K562 (cell line): ENCODE data around the gene ZNF860. TPM values are rescaled to one million over a fixed set of nuclear protein-coding genes. Genes with fewer than 3 reads are reported as not detected.

Experiments
- ATAC-seq: fragments of 200-7000 bp; cut with Tn5 transposase; 3 replicates; pipeline ENCODE4 v1.9.1; 2020; ENCODE audit warnings: moderate library complexity
- BruUV-seq: library from RNA; stranded (reverse); fragments of 400-500 nt; replicated peaks from 2 replicates; lab custom pipeline; 2021; lab: Mats Ljungman, UMichigan
- CTCF ChIA-PET: fragments of 300-600 bp; formaldehyde crosslinking; extraction: SDS; loops from one replicate; lab custom pipeline; 2021; ENCODE audit warnings: low intra/inter-chr PET ratio; lab: Yijun Ruan, JAX
- POLR2A ChIA-PET: fragments of 300-600, 350-650 bp; sonication (Branson Sonifier 250); formaldehyde crosslinking; extraction: SDS; loops from one replicate; lab custom pipeline; 2021; ENCODE audit warnings: antibody characterized with exemption, inconsistent platforms; lab: Yijun Ruan, JAX
- DNase-seq, 4 experiments: peaks; one replicate each; pipeline versions ENCODE4 v3.0.0 to v3.0.0-alpha.2; 2011 to 2018; ENCODE audit warnings: low spot score in 3 of 4, mixed read lengths in 3 of 4; ENCODE audit errors: extremely low read depth in 1 of 4
- FAIRE-seq: peaks from 2 replicates; lab custom pipeline; 2011; peaks lifted over from hg19 to GRCh38; lab: Jason Lieb, UNC
- H2AFZ ChIP-seq: 2 replicates; pipeline ENCODE4 v1.6.0; 2011; ENCODE audit warnings: low read depth, low read length, control low read depth, inconsistent platforms
- H3K27ac ChIP-seq: fragments of 200-600 bp; 3 replicates; pipeline ENCODE4 v1.8.0; 2011; ENCODE audit warnings: low read depth, mild to moderate bottlenecking, control low read depth, inconsistent platforms, low read length, moderate library complexity, mixed read lengths; ENCODE audit errors: extremely low read depth
- H3K27me3 ChIP-seq, 2 experiments: fragments of 300-600 bp in 1 of 2; 2 replicates in 1 of 2; 3 replicates in 1 of 2; pipeline versions ENCODE4 v1.6.0 to v1.8.0; 2011; ENCODE audit warnings: inconsistent platforms in 2 of 2, low read length in 2 of 2, mild to moderate bottlenecking in 1 of 2, mixed read lengths in 1 of 2, moderate library complexity in 1 of 2; ENCODE audit not compliant: control insufficient read depth in 2 of 2, insufficient read depth in 2 of 2
- H3K36me3 ChIP-seq: fragments of 300-600 bp; 3 replicates; pipeline ENCODE4 v1.8.0; 2011; ENCODE audit warnings: mild to moderate bottlenecking, low read length, inconsistent platforms; ENCODE audit not compliant: control insufficient read depth, insufficient read depth
- H3K4me1 ChIP-seq, 2 experiments: fragments of 200-600 bp in 1 of 2; replicated peaks in 1 of 2; 2 replicates in 1 of 2; 3 replicates in 1 of 2; pipeline versions ENCODE4 v1.5.1 to v1.8.0; 2011; ENCODE audit warnings: inconsistent platforms in 2 of 2, low read length in 2 of 2, mild to moderate bottlenecking in 1 of 2, mixed read lengths in 1 of 2, moderate library complexity in 1 of 2; ENCODE audit not compliant: control insufficient read depth in 2 of 2, insufficient read depth in 2 of 2
- H3K4me2 ChIP-seq: 2 replicates; pipeline ENCODE4 v1.6.1; 2011; ENCODE audit warnings: low read length, control low read depth, inconsistent platforms, mixed read lengths; ENCODE audit not compliant: insufficient read depth
- H3K4me3 ChIP-seq: fragments of 200-600 bp; sonication (generic), shearing (Covaris generic); 2 replicates; pipeline ENCODE4 v1.5.1; 2016; ENCODE audit warnings: control low read depth, inconsistent platforms
- H3K79me2 ChIP-seq: fragments of 200-600 bp; 3 replicates; pipeline ENCODE4 v1.8.0; 2011; ENCODE audit warnings: low read length, inconsistent platforms; ENCODE audit not compliant: control insufficient read depth, insufficient read depth
- H3K9ac ChIP-seq, 2 experiments: 2 replicates each; pipeline versions ENCODE4 v1.6.0 to v1.6.1; 2011; ENCODE audit warnings: low read depth in 2 of 2, low read length in 2 of 2, control low read depth in 1 of 2, inconsistent platforms in 1 of 2, mild to moderate bottlenecking in 1 of 2, mixed read lengths in 1 of 2; ENCODE audit not compliant: insufficient read depth in 1 of 2
- H3K9me1 ChIP-seq: one replicate; pipeline ENCODE4 v1.6.0; 2011; ENCODE audit warnings: inconsistent platforms, mild to moderate bottlenecking, low read length, moderate library complexity; ENCODE audit not compliant: control insufficient read depth, insufficient read depth
- H3K9me3 ChIP-seq: replicated peaks from 2 replicates; pipeline ENCODE4 v1.5.1; 2011; ENCODE audit warnings: low read depth, low read length, inconsistent platforms; ENCODE audit not compliant: control insufficient read depth, insufficient read depth
- H4K20me1 ChIP-seq: replicated peaks from 2 replicates; pipeline ENCODE4 v1.6.1; 2011; ENCODE audit warnings: low read length, inconsistent platforms, mixed read lengths; ENCODE audit not compliant: control insufficient read depth, insufficient read depth
- KLF1 ChIP-seq: fragments of 450-650 bp; IDR thresholded peaks from 2 replicates; pipeline ENCODE4 v1.6.1; 2016; ENCODE audit warnings: missing genetic modification characterization, missing compliant biosample characterization
- NFATC3 ChIP-seq: fragments of 450-650 bp; IDR thresholded peaks from 2 replicates; pipeline ENCODE4 v1.6.1; 2017; ENCODE audit warnings: mild to moderate bottlenecking
- POLR2H ChIP-seq: IDR thresholded peaks from 2 replicates; pipeline ENCODE4 v1.6.1; 2016; ENCODE audit warnings: missing genetic modification characterization, low read depth, mild to moderate bottlenecking, control low read depth, missing compliant biosample characterization, moderate library complexity
- SIN3B ChIP-seq: fragments of 450-650 bp; IDR thresholded peaks from 2 replicates; pipeline ENCODE4 v1.6.1; 2017; ENCODE audit warnings: low read depth, mild to moderate bottlenecking, moderate library complexity
- TSC22D4 ChIP-seq: fragments of 450-650 bp; IDR thresholded peaks from 2 replicates; pipeline ENCODE4 v1.6.1; 2016; ENCODE audit warnings: missing genetic modification characterization, missing biosample characterization, control low read depth
- ZNF347 ChIP-seq: fragments of 450-650 bp; formaldehyde crosslinking; IDR thresholded peaks from 2 replicates; pipeline ENCODE4 v1.4.0; 2020; ENCODE audit warnings: low read depth, mild to moderate bottlenecking, moderate library complexity
- WGBS: fragments of 100-300 bp; shearing (Covaris generic); methylation state at CpG from one replicate; pipeline ENCODE4 v1.1.6; 2016; ENCODE audit warnings: low coverage, mixed read lengths; ENCODE audit not compliant: insufficient coverage; ENCODE audit errors: missing lambda C conversion rate; 5-methylcytosine and 5-hydroxymethylcytosine counted together
- in situ Hi-C: fragments of 300-500 bp; cut with MboI; formaldehyde crosslinking; loops from 4 replicates; pipeline ENCODE4 v1.15.0; 2018; ENCODE audit warnings: inconsistent platforms, mixed read lengths
- intact Hi-C: fragments of 100-400 bp; cut with micrococcal nuclease; formaldehyde crosslinking; loops from 2 replicates; pipeline ENCODE4 v1.14.2; 2022
- polyA plus RNA-seq, 8 experiments: library from polyadenylated mRNA; depleted of rRNA in 4 of 8; stranded (reverse) in 5 of 8; unstranded in 3 of 8; fragments of >200 nt; fragmentation: Nextera tagmentation in 2 of 8; fragmentation: Illumina TruSeq in 1 of 8; extraction: Ambion mirVana in 2 of 8; extraction: Trizol in 1 of 8; gene quantifications; 2 replicates each; pipeline versions ENCODE4 v1.2.1 to v1.2.3, GENCODE V29; 2011 to 2014; ENCODE audit warnings: inconsistent platforms in 1 of 8, missing spikeins in 1 of 8
- total RNA-seq, 7 experiments: library from RNA; depleted of rRNA in 6 of 7; stranded (reverse); fragments of >200 nt in 6 of 7; fragmentation: Illumina TruSeq in 2 of 7; extraction: Trizol in 2 of 7; gene quantifications; 2 replicates each; pipeline versions ENCODE4 v1.2.1 to v1.2.3, GENCODE V29; 2011 to 2021; ENCODE audit warnings: low replicate concordance in 1 of 7
- TF ChIP-seq, protein P1 (sequence below): fragments of 450-650 bp; formaldehyde crosslinking; conservative IDR thresholded peaks from 2 replicates; pipeline ENCODE4 v1.4.0; 2022; ENCODE audit warnings: mild to moderate bottlenecking, missing genetic modification characterization

ZNF860 gene
- total and polyA plus RNA-seq, 9 of the 15 experiments (the other 6 are each of a cell fraction or from before 2014, with no cell fraction given), result not detected

DNA sequence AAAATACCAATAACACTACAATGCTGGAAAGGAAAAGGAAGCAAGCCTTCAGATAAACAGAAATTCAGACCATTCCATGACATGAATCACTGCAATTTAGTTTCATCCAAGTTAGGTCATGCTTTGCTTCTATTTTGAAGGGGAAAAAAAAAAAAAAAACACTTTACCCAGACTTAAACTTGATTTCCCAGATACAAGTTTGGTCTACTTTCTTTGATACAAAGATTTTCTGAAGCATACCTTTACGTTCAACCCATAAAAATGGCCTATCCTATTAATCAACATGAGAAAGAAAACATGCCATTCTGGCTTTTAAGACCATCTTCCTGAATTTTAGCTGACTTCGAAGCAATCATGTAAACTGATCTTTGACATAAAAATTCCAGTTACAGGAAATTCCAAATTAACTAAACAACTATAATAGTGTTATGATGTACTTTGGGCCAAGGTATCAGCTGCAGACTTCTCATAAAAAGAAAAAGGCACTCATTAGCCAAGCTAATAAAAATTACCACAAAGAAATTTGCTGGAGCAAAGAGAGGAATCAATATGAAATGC, 13.1 kb upstream of the ZNF860 start:
- no peak overlapping the region for H3K4me2 ChIP-seq
- H3K27me3 ChIP-seq, result peaks cover 0 to 18% of the 10 kb centered on the region in 2 experiments; a peak in 3 of 5 replicates
- WGBS, result 3% methylated on average over 2 of the region's 2 CpGs
- H3K9ac ChIP-seq, result no peak overlapping the region
- in situ Hi-C loops, result no loop called here
- H3K9me3 ChIP-seq, result no peaks in the 10 kb centered on the region
- CTCF ChIA-PET, result no interaction called here
- intact Hi-C loops, result no loop called here
- TF ChIP-seq SIN3B (no peak), NFATC3 (no peak), TSC22D4 (no peak), ZNF347 (CRISPR knock-in tag) (no peak), POLR2H (no peak), KLF1 (tag) (no peak)
- TF ChIP-seq, protein P1, sequence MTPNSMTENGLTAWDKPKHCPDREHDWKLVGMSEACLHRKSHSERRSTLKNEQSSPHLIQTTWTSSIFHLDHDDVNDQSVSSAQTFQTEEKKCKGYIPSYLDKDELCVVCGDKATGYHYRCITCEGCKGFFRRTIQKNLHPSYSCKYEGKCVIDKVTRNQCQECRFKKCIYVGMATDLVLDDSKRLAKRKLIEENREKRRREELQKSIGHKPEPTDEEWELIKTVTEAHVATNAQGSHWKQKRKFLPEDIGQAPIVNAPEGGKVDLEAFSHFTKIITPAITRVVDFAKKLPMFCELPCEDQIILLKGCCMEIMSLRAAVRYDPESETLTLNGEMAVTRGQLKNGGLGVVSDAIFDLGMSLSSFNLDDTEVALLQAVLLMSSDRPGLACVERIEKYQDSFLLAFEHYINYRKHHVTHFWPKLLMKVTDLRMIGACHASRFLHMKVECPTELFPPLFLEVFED (CRISPR knock-in tag), result no peak
- no peak overlapping the region for H2AFZ ChIP-seq
- no peak overlapping the region for H3K27ac ChIP-seq
- no peaks in the 10 kb centered on the region for H3K9me1 ChIP-seq
- DNase-seq (no peak), FAIRE-seq (no peak), ATAC-seq (no peak)
- H3K4me1 ChIP-seq, result no peaks in the 10 kb centered on the region
- H3K4me3 ChIP-seq, result no peak overlapping the region
- BruUV-seq, result no TSS peak
- no peaks in the 10 kb centered on the region for H3K36me3 ChIP-seq
- H4K20me1 ChIP-seq, result no peaks in the 10 kb centered on the region
- POLR2A ChIA-PET, result no interaction called here
- no peaks in the 10 kb centered on the region for H3K79me2 ChIP-seq
